HG03460 (cell line): ENCODE data around the gene FYCO1.

ENCODE experiments used
- ATAC-seq: cut with Tn5 transposase; IDR thresholded peaks from one replicate; pipeline ENCODE4 v1.9.1; 2021; ENCODE audit not compliant: unreplicated experiment

Gene FYCO1

GRCh38 chr3:45965653-45966052 lies 30.0 kb downstream of the FYCO1 start:
- no peak for ATAC-seq

GRCh38 chr3:45965253-45965652 lies 30.4 kb downstream of the FYCO1 start:
- ATAC-seq: no peak

- no peak for ATAC-seq
These were observed 31.5 kb downstream of the FYCO1 start for GRCh38 chr3:45964139-45964538.

GRCh38 chr3:45962033-45962432 lies 33.6 kb downstream of the FYCO1 start:
- peak; percentile 62 for ATAC-seq

- ATAC-seq: no peak
These were observed 35.3 kb downstream of the FYCO1 start for GRCh38 chr3:45960289-45960688.

GRCh38 chr3:45959201-45959600 lies 36.4 kb downstream of the FYCO1 start:
- no peak for ATAC-seq

GRCh38 chr3:45958321-45958791 lies 37.3 kb downstream of the FYCO1 start:
- no peak for ATAC-seq

- ATAC-seq: no peak
These were observed 38.0 kb downstream of the FYCO1 start for GRCh38 chr3:45957586-45957985.

GRCh38 chr3:45955706-45956105 lies 39.9 kb downstream of the FYCO1 start:
- no peak for ATAC-seq

- no peak for ATAC-seq
These were observed 40.5 kb downstream of the FYCO1 start for GRCh38 chr3:45955017-45955647.

GRCh38 chr3:45954306-45954705 lies 41.3 kb downstream of the FYCO1 start:
- ATAC-seq: no peak

GRCh38 chr3:45953536-45953935 lies 42.1 kb downstream of the FYCO1 start:
- no peak for ATAC-seq

GRCh38 chr3:45952456-45952855 lies 43.2 kb downstream of the FYCO1 start:
- no peak for ATAC-seq

- ATAC-seq: no peak
These were observed 43.7 kb downstream of the FYCO1 start for GRCh38 chr3:45951946-45952345.

GRCh38 chr3:45950686-45951600 lies 44.7 kb downstream of the FYCO1 start:
- ATAC-seq: no peak

GRCh38 chr3:45950131-45950530 lies 45.5 kb downstream of the FYCO1 start:
- no peak for ATAC-seq

GRCh38 chr3:45949432-45949831 lies 46.2 kb downstream of the FYCO1 start:
- ATAC-seq: no peak

- ATAC-seq: no peak
These were observed 46.7 kb downstream of the FYCO1 start for GRCh38 chr3:45948881-45949280.

GRCh38 chr3:45948311-45948781 lies 47.3 kb downstream of the FYCO1 start:
- ATAC-seq: no peak

- no peak for ATAC-seq
These were observed 48.3 kb downstream of the FYCO1 start for GRCh38 chr3:45947361-45947760.

GRCh38 chr3:45946875-45947274 lies 48.7 kb downstream of the FYCO1 start:
- no peak for ATAC-seq

GRCh38 chr3:45946307-45946706 lies 49.3 kb downstream of the FYCO1 start:
- no peak for ATAC-seq
